Activated naive CD8-positive, alpha-beta T cell treated with anti-CD3 and anti-CD28 coated beads, Interleukin-2, amount 50 U/mL, for 24 hours (primary cell): ENCODE results near the gene TRIP12.
"Not testable (repeated sequence)": the region's sequence is repeated elsewhere in the genome, so short reads cannot be mapped to it uniquely, and the experiment has no call there.

Experiments
- ATAC-seq: fragments of 150-1000 bp; cut with Tn5 transposase; one replicate; pipeline ENCODE4 v1.10.0; 2021
- DNase-seq: peaks from one replicate; pipeline ENCODE4 v3.0.0; 2021
- H3K27ac Mint-ChIP-seq: one replicate; pipeline ENCODE4 v1.8.0; 2021; ENCODE audit warnings: mild to moderate bottlenecking, mixed read lengths
- H3K27me3 Mint-ChIP-seq: one replicate; pipeline ENCODE4 v1.8.0; 2021; ENCODE audit warnings: mixed read lengths
- H3K36me3 Mint-ChIP-seq: one replicate; pipeline ENCODE4 v1.8.0; 2021; ENCODE audit warnings: low read depth, mixed read lengths
- H3K4me1 Mint-ChIP-seq: one replicate; pipeline ENCODE4 v1.8.0; 2021; ENCODE audit warnings: mixed read lengths
- H3K4me3 Mint-ChIP-seq: one replicate; pipeline ENCODE4 v1.8.0; 2021; ENCODE audit warnings: mild to moderate bottlenecking, moderate library complexity, mixed read lengths
- H3K9me3 Mint-ChIP-seq: one replicate; pipeline ENCODE4 v1.8.0; 2021; ENCODE audit warnings: mixed read lengths

The TRIP12 gene

DNA sequence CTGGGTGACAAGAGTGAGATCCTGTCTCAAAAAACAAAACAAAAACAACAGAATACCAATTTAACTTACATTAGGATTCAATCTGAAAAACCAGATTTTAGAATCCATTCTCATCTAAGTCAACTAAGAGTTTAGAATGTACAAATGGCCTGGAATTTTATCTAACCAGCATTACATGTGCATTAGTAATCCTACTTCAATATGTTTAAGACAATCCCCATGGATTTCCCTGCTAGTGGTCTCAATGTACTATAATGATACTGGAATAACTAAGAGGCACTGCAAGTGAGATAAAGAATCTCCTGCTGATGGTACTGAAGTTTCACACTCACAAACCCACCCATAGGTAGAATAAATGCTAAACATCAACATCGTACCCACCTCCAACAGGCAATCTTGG is 153.6 kb downstream of the TRIP12 start:
- Mint-ChIP-seq H3K9me3 (no peaks in the 10 kb centered on the region), H3K27ac (no peak overlapping the region), H3K36me3 (peaks cover 66% of the 10 kb centered on the region), H3K4me1 (no peaks in the 10 kb centered on the region), H3K27me3 (no peaks in the 10 kb centered on the region), H3K4me3 (no peak overlapping the region)
- DNase-seq = no peak
- ATAC-seq = no peak

- H3K27me3 Mint-ChIP-seq = no peaks in the 10 kb centered on the region
- H3K36me3 Mint-ChIP-seq = peaks cover 51% of the 10 kb centered on the region
These were observed 156.1 kb downstream of the TRIP12 start for GRCh38 chr2:229765721-229766120.

DNA sequence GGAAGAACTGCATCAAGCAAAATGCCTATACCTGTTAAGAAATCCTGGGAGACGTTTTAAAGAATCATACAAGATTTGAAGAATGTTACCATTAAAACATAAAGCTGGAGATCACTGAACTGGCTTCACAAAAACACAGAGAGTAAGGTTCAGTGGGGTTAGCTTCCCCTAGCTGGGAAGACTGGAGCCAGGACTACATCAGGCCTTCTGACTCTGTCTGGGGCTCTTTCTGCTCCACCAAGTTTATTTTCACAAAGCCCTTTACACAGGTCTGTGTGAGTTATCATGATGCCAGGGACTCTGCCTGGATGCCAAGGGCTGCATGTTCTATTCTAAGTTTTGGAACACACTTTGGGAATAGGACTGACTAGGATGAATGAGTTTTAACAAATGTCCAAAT is 160.1 kb downstream of the TRIP12 start:
- Mint-ChIP-seq H3K4me3 (no peak overlapping the region), H3K36me3 (peaks cover 23% of the 10 kb centered on the region), H3K9me3 (no peaks in the 10 kb centered on the region), H3K4me1 (no peaks in the 10 kb centered on the region), H3K27ac (no peak overlapping the region), H3K27me3 (no peaks in the 10 kb centered on the region)
- DNase-seq (no peak), ATAC-seq (no peak)

More at GRCh38 chr2:229765721-229766120, 156.1 kb downstream of the TRIP12 start:
- no peaks in the 10 kb centered on the region for H3K4me1 Mint-ChIP-seq
- DNase-seq = no peak
- no peak overlapping the region for H3K27ac Mint-ChIP-seq
- H3K9me3 Mint-ChIP-seq = no peaks in the 10 kb centered on the region
- no peak for ATAC-seq
- no peak overlapping the region for H3K4me3 Mint-ChIP-seq

DNA sequence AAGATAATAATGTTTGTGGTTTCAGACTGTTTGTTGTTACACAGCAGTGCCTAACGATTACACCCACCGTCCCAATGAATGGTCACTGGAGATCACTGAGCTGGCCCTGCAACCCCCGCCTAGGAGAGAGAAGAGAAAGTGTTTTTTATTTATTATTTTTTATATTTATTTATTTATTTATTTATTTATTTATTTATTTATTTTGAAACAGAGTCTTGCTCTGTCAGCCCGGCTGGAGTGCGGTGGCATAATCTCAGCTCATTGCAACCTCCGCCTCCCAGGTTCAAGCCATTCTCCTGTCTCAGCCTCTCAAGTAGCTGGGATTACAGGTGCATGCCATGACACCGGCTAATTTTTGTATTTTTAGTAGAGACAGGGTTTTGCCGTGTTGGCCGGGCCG is 164.3 kb downstream of the TRIP12 start:
- H3K27ac Mint-ChIP-seq, H3K4me3 Mint-ChIP-seq, H3K9me3 Mint-ChIP-seq, DNase-seq, H3K4me1 Mint-ChIP-seq, ATAC-seq, H3K27me3 Mint-ChIP-seq, H3K36me3 Mint-ChIP-seq: not testable (repeated sequence)

- no peak overlapping the region for H3K27ac Mint-ChIP-seq
- H3K4me1 Mint-ChIP-seq = no peaks in the 10 kb centered on the region
- H3K36me3 Mint-ChIP-seq = no peaks in the 10 kb centered on the region
- ATAC-seq = no peak
- no peaks in the 10 kb centered on the region for H3K9me3 Mint-ChIP-seq
- H3K4me3 Mint-ChIP-seq = no peak overlapping the region
- H3K27me3 Mint-ChIP-seq = no peaks in the 10 kb centered on the region
- DNase-seq = no peak
These were observed 168.7 kb downstream of the TRIP12 start for GRCh38 chr2:229752970-229753729.

- H3K36me3 Mint-ChIP-seq = no peaks in the 10 kb centered on the region
- no peak overlapping the region for H3K4me3 Mint-ChIP-seq
- H3K4me1 Mint-ChIP-seq = no peaks in the 10 kb centered on the region
- no peaks in the 10 kb centered on the region for H3K27me3 Mint-ChIP-seq
- DNase-seq (no peak), ATAC-seq (no peak)
- no peak overlapping the region for H3K27ac Mint-ChIP-seq
- no peaks in the 10 kb centered on the region for H3K9me3 Mint-ChIP-seq
These were observed 172.0 kb downstream of the TRIP12 start for GRCh38 chr2:229749779-229750178.

DNA sequence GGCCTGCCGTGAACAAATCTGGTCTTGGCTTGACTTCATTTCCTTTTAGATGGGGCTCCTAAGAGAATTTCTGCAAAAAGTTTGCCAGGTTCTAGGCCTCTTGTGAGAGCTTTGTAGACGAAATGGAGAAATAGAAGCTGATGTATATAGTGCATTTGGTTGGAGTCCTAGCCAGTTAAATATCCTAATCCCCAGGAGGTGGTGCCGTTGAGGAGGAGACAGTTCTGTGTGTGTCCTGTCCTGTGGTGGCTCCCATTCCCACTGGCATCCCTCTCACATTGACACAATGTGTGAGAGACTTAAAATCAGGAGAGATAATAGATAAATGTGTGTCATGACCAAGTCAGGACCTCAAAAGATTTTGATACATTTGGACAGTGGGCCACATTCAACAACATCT is 172.9 kb downstream of the TRIP12 start:
- ATAC-seq (no peak), DNase-seq (no peak)
- no peaks in the 10 kb centered on the region for H3K9me3 Mint-ChIP-seq
- H3K36me3 Mint-ChIP-seq = no peaks in the 10 kb centered on the region
- no peaks in the 10 kb centered on the region for H3K4me1 Mint-ChIP-seq
- no peaks in the 10 kb centered on the region for H3K27me3 Mint-ChIP-seq
- no peak overlapping the region for H3K27ac Mint-ChIP-seq
- no peak overlapping the region for H3K4me3 Mint-ChIP-seq

DNA sequence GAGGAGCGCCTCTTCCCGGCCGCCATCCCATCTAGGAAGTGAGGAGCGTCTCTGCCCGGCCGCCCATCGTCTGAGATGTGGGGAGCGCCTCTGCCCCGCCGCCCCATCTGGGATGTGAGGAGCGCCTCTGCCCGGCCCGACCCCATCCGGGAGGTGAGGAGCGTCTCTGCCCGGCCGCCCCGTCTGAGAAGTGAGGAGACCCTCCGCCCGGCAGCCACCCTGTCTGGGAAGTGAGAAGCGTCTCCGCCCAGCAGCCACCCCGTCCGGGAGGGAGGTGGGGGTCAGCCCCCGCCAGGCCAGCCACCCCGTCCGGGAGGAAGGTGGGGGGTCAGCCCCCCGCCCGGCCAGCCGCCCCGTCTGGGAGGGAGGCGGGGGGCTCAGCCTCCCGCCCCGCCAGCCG is 179.1 kb downstream of the TRIP12 start:
- H3K36me3 Mint-ChIP-seq = not testable (repeated sequence)

DNA sequence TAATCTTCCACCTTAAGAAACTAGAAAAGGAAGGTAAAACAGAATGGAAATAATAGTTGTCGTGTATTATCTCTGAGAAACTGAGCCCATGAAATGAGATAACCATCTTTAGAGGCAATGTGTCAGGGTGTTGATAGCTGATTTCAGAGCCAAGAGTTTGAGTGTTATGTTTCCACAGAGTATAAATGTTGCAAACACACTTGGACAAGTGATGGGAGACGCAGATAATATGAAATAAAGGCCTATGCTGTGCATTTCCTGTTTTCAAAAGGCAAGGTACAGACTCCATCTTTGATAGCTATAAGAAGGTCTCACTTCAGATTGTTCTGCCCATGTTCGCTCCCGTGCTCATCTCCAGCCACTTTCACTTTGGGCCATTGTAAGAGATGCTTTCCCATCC is 181.5 kb downstream of the TRIP12 start:
- H3K27ac Mint-ChIP-seq = no peak overlapping the region
- DNase-seq (no peak), ATAC-seq (no peak)
- H3K4me3 Mint-ChIP-seq = no peak overlapping the region
- H3K27me3 Mint-ChIP-seq = no peaks in the 10 kb centered on the region
- peaks cover 32% of the 10 kb centered on the region for H3K9me3 Mint-ChIP-seq
- peaks cover 3% of the 10 kb centered on the region for H3K36me3 Mint-ChIP-seq
- no peaks in the 10 kb centered on the region for H3K4me1 Mint-ChIP-seq

More for the DNA sequence above, 179.1 kb downstream of the TRIP12 start:
- H3K9me3 Mint-ChIP-seq = peaks cover 23% of the 10 kb centered on the region
- H3K27ac Mint-ChIP-seq, H3K27me3 Mint-ChIP-seq, H3K4me3 Mint-ChIP-seq, H3K4me1 Mint-ChIP-seq, ATAC-seq, DNase-seq: not testable (repeated sequence)

GRCh38 chr2:229738024-229738625 is 183.7 kb downstream of the TRIP12 start:
- Mint-ChIP-seq H3K27ac (no peak overlapping the region), H3K4me3 (no peak overlapping the region), H3K36me3 (peaks cover 3% of the 10 kb centered on the region), H3K27me3 (no peaks in the 10 kb centered on the region), H3K4me1 (no peaks in the 10 kb centered on the region), H3K9me3 (peaks cover 32% of the 10 kb centered on the region)
- DNase-seq (no peak), ATAC-seq (no peak)

- no peaks in the 10 kb centered on the region for H3K27me3 Mint-ChIP-seq
- DNase-seq (no peak), ATAC-seq (no peak)
- H3K9me3 Mint-ChIP-seq = peaks cover 25% of the 10 kb centered on the region
- H3K36me3 Mint-ChIP-seq = peaks cover 3% of the 10 kb centered on the region
- no peaks in the 10 kb centered on the region for H3K4me1 Mint-ChIP-seq
- no peak overlapping the region for H3K27ac Mint-ChIP-seq
- H3K4me3 Mint-ChIP-seq = no peak overlapping the region
These were observed 187.4 kb downstream of the TRIP12 start for GRCh38 chr2:229734410-229734809.

GRCh38 chr2:229733611-229734245 is 188.1 kb downstream of the TRIP12 start:
- ATAC-seq = no peak
- no peak for DNase-seq
- peaks cover 3% of the 10 kb centered on the region for H3K36me3 Mint-ChIP-seq
- peaks cover 18% of the 10 kb centered on the region for H3K9me3 Mint-ChIP-seq
- H3K4me3 Mint-ChIP-seq = no peak overlapping the region
- H3K27ac Mint-ChIP-seq = no peak overlapping the region
- peaks cover 2% of the 10 kb centered on the region for H3K27me3 Mint-ChIP-seq
- no peaks in the 10 kb centered on the region for H3K4me1 Mint-ChIP-seq

DNA sequence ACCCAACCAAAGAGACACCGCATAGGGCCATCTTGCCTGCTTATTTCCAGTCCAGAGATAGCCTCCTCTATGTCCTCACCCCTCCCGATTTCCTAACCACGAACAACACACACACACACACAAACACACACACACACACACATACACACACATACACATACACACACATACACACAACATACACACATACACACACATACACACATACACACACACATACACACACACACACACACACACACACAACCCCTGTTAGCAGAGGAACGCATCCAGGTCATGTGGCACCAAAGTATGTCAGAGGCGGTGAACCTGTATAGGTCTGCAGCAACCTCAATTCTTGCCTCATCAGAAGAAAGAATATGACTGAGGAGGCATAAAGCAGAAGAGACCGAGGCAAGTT is 188.9 kb downstream of the TRIP12 start:
- DNase-seq = no peak
- H3K27ac Mint-ChIP-seq = no peak overlapping the region
- no peak overlapping the region for H3K4me3 Mint-ChIP-seq
- H3K27me3 Mint-ChIP-seq = peaks cover 2% of the 10 kb centered on the region
- H3K36me3 Mint-ChIP-seq = peaks cover under 1% of the 10 kb centered on the region
- no peak for ATAC-seq
- no peaks in the 10 kb centered on the region for H3K4me1 Mint-ChIP-seq
- peaks cover 12% of the 10 kb centered on the region for H3K9me3 Mint-ChIP-seq

DNA sequence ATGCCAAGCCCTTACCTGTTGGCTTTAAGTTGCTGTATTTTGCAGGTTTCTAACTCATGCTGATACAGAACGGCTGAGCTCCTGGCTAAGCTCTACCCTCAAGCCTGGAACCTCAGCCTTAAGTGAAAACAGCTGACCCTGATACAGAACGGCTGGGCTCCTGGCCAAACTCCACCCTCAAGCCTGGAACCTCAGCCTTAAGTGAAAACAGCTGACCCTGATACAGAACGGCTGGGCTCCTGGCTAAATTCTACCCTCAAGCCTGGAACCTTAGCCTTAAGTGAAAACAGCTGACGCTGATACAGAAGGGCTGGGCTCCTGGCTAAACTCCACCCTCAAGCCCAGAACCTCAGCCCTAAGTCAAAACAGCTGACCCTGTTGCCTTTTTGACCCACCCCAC is 189.9 kb downstream of the TRIP12 start:
- Mint-ChIP-seq H3K27ac (no peak overlapping the region), H3K4me1 (no peaks in the 10 kb centered on the region)

GRCh38 chr2:229731363-229731762 is 190.4 kb downstream of the TRIP12 start:
- no peak for DNase-seq
- no peak overlapping the region for H3K4me3 Mint-ChIP-seq
- no peaks in the 10 kb centered on the region for H3K4me1 Mint-ChIP-seq
- no peaks in the 10 kb centered on the region for H3K36me3 Mint-ChIP-seq
- no peak for ATAC-seq
- H3K27me3 Mint-ChIP-seq = peaks cover 2% of the 10 kb centered on the region
- H3K27ac Mint-ChIP-seq = no peak overlapping the region
- no peaks in the 10 kb centered on the region for H3K9me3 Mint-ChIP-seq

More for the DNA sequence above, 189.9 kb downstream of the TRIP12 start:
- peaks cover 2% of the 10 kb centered on the region for H3K27me3 Mint-ChIP-seq
- H3K36me3 Mint-ChIP-seq = no peaks in the 10 kb centered on the region
- DNase-seq (no peak), ATAC-seq (no peak)
- H3K9me3 Mint-ChIP-seq = peaks cover 2% of the 10 kb centered on the region
- H3K4me3 Mint-ChIP-seq = no peak overlapping the region
